ENCODE results near the gene POLRMT. TPM values are rescaled to one million over a fixed set of nuclear protein-coding genes. Genes with fewer than 3 reads are reported as not detected.
"Not testable (repeated sequence)": the region's sequence is repeated elsewhere in the genome, so short reads cannot be mapped to it uniquely, and the experiment has no call there.

POLRMT gene
- total and polyA plus RNA-seq, 11 donors, result 32.0 to 78.0 (median 41.5) TPM

GRCh38 chr19:633786-634639 is 676 bp upstream of the POLRMT start:
- DNase-seq, result no peak
- Histone ChIP-seq H3K36me3 (peaks cover 0 to 10% (median 6%) of the 10 kb centered on the region in 9 donors), H3K27me3 (peaks cover 0 to 6% (median 0%) of the 10 kb centered on the region in 9 donors), H3K4me1 (peaks cover 8 to 33% (median 22%) of the 10 kb centered on the region in 12 donors), H3K4me3 (peak overlapping the region; percentile 57 to 99 (median 96)), H3K27ac (peak overlapping the region in 11 of 12 donors; percentile 4 to 86 (median 77)), H3K9me3 (no peaks in the 10 kb centered on the region)
- WGBS, 4 donors, result 26 to 31% (median 26%) methylated on average over 32 of the region's 32 CpGs
- ATAC-seq, result peak in 2 of 4 donors; percentile 1 to 5
- no peak for TF ChIP-seq CTCF (IDR thresholded peaks at IDR 0.05)
- no peak for TF ChIP-seq POLR2A (IDR thresholded peaks at IDR 0.05)
- intact Hi-C loops (cut with DNase I), result loop anchor here in 2 of 10 donors (5.0 to 10.0 kb wide), 2 partner anchors 52 to 99 kb away; partner anchors contain the start of gene CDC34 (in 1 of the 2)

GRCh38 chr19:632579-633067 is 714 bp downstream of the POLRMT start:
- Histone ChIP-seq H3K9me3 (no peaks in the 10 kb centered on the region), H3K27me3 (no peaks in the 10 kb centered on the region), H3K4me3 (peak overlapping the region; percentile 57 to 99 (median 96)), H3K36me3 (peaks cover 0 to 24% (median 18%) of the 10 kb centered on the region in 9 donors), H3K4me1 (peaks cover 6 to 28% (median 17%) of the 10 kb centered on the region in 12 donors), H3K27ac (peak overlapping the region in 11 of 12 donors; percentile 33 to 86 (median 79))
- WGBS, 4 donors, result 0 to 4% (median 3%) methylated on average over 17 to 35 of the region's 35 CpGs
- DNase-seq (no peak), ATAC-seq (peak in 1 of 4 donors; percentile 21)
- no peak for TF ChIP-seq POLR2A (IDR thresholded peaks at IDR 0.05)
- intact Hi-C loops (cut with DNase I), result loop anchor here in 2 of 10 donors (5.0 to 10.0 kb wide), 2 partner anchors 50 to 98 kb away; partner anchors contain the start of gene CDC34 (in 1 of the 2)

GRCh38 chr19:629961-630714 is 3.2 kb downstream of the POLRMT start:
- intact Hi-C loops (cut with DNase I), result loop anchor here in 2 of 10 donors (5.0 to 10.0 kb wide), 2 partner anchors 48 to 95 kb away; partner anchors contain the start of gene CDC34 (in 1 of the 2)
- Histone ChIP-seq H3K4me1 (peaks cover 6 to 28% (median 17%) of the 10 kb centered on the region in 12 donors), H3K4me3 (no peak overlapping the region), H3K9me3 (no peaks in the 10 kb centered on the region), H3K36me3 (peaks cover 0 to 39% (median 26%) of the 10 kb centered on the region in 9 donors), H3K27ac (no peak overlapping the region), H3K27me3 (no peaks in the 10 kb centered on the region)
- no peak for ATAC-seq
- DNase-seq, result no peak
- TF ChIP-seq CTCF (IDR thresholded peaks at IDR 0.05) (no peak), POLR2A (IDR thresholded peaks at IDR 0.05) (no peak)
- WGBS, 4 donors, result 85 to 88% (median 86%) methylated on average over 29 to 30 of the region's 30 CpGs

- 56 to 82% (median 66%) methylated on average over 15 to 25 of the region's 25 CpGs for WGBS, 4 donors
- DNase-seq; H3K27ac ChIP-seq; H3K9me3 ChIP-seq; intact Hi-C loops (cut with DNase I); H3K27me3 ChIP-seq; H3K4me3 ChIP-seq: not testable (repeated sequence)
- H3K36me3 ChIP-seq, result peaks cover 0 to 44% (median 32%) of the 10 kb centered on the region in 9 donors
- H3K4me1 ChIP-seq, result peaks cover 6 to 28% (median 16%) of the 10 kb centered on the region in 12 donors
- peak in 1 of 4 donors; percentile 5 for ATAC-seq
Measured at GRCh38 chr19:629515-629914, 3.8 kb downstream of the POLRMT start.

Data from heart left ventricle (tissue), 16 donors.